DMS 273 (cell line): ENCODE data around the gene AIP.
A peak's percentile ranks its signal among the peaks of the same experiment; 100 is the strongest.
"Not testable (repeated sequence)": the region's sequence is repeated elsewhere in the genome, so short reads cannot be mapped to it uniquely, and the experiment has no call there.

Source experiments
- DNase-seq: peaks from one replicate; lab custom pipeline; 2025; ENCODE audit not compliant: unreplicated experiment; lab: John Stamatoyannopoulos, UW

Gene AIP

GRCh38 chr11:67505605-67506396, 23.0 kb downstream of the AIP start:
- peak; percentile 94 for DNase-seq

GRCh38 chr11:67506426-67507051, 23.7 kb downstream of the AIP start:
- DNase-seq: no peak

GRCh38 chr11:67507242-67507863, 24.5 kb downstream of the AIP start:
- DNase-seq: no peak

- DNase-seq: peak; percentile 99
Observed at GRCh38 chr11:67507864-67508485, 25.1 kb downstream of the AIP start, which contains the start of gene CDK2AP2. Gene CDK2AP2 (minus strand): TSS chr11:67508162. CDS start chr11:67508082, 80 bp downstream.

GRCh38 chr11:67508486-67509121, 25.8 kb downstream of the AIP start:
- DNase-seq: peak; percentile 97

- DNase-seq: no peak
Observed at GRCh38 chr11:67510023-67510345, 27.2 kb downstream of the AIP start.

GRCh38 chr11:67511558-67511957, 28.7 kb downstream of the AIP start:
- not testable (repeated sequence) for DNase-seq

GRCh38 chr11:67514116-67514515, 31.3 kb downstream of the AIP start:
- no peak for DNase-seq

- no peak for DNase-seq
Observed at GRCh38 chr11:67516806-67517205, 34.0 kb downstream of the AIP start.

- DNase-seq: no peak
Observed at GRCh38 chr11:67517784-67518552, 35.1 kb downstream of the AIP start.

- no peak for DNase-seq
Observed at GRCh38 chr11:67519726-67520125, 36.9 kb downstream of the AIP start.

- no peak for DNase-seq
Observed at GRCh38 chr11:67520856-67521824, 38.3 kb downstream of the AIP start.

GRCh38 chr11:67521924-67522323, 39.1 kb downstream of the AIP start:
- no peak for DNase-seq

GRCh38 chr11:67522338-67522737, 39.5 kb downstream of the AIP start:
- DNase-seq: no peak

GRCh38 chr11:67522844-67523555, 40.2 kb downstream of the AIP start, which contains the start of gene CABP2:
Gene CABP2 (minus strand): TSS chr11:67523446. CDS start chr11:67523326, 120 bp downstream.
- no peak for DNase-seq

GRCh38 chr11:67523556-67524479, 41.0 kb downstream of the AIP start:
- DNase-seq: no peak

GRCh38 chr11:67524480-67524808, 41.6 kb downstream of the AIP start:
- no peak for DNase-seq
